Measurements from ENCODE around the gene ZBTB3. TPM values are rescaled to one million over a fixed set of nuclear protein-coding genes. Genes with fewer than 3 reads are reported as not detected.

Gene ZBTB3
- total RNA-seq, 2 donors from 2014 or later = 10.8 to 18.7 TPM

GRCh38 chr11:62712861-62713260, 41.1 kb downstream of the ZBTB3 start:
- TF ChIP-seq CTCF (IDR thresholded peaks at IDR 0.05) = no peak
- H3K9me3 ChIP-seq = no peaks in the 10 kb centered on the region
- no peak overlapping the region for H3K4me3 ChIP-seq
- H3K27me3 ChIP-seq = no peaks in the 10 kb centered on the region
- no peak for DNase-seq
- H3K27ac ChIP-seq = peak overlapping the region; percentile 41
- H3K9ac ChIP-seq (ENCODE audit: low read depth in 2 of 2, low read length in 2 of 2) = peak overlapping the region in 1 of 2 donors; percentile 21
- intact Hi-C loops (cut with DNase I) = loop anchor here (5.0 to 10.0 kb wide), 2 partner anchors 52 to 109 kb away; partner anchors contain the start of gene POLR2G
- H3K4me1 ChIP-seq = no peaks in the 10 kb centered on the region
- H3K36me3 ChIP-seq = peaks cover 24% of the 10 kb centered on the region

GRCh38 chr11:62712276-62712812, 41.6 kb downstream of the ZBTB3 start:
- Histone ChIP-seq H3K36me3 (peaks cover 19% of the 10 kb centered on the region), H3K9me3 (no peaks in the 10 kb centered on the region), H3K4me1 (no peaks in the 10 kb centered on the region), H3K9ac (ENCODE audit: low read depth in 2 of 2, low read length in 2 of 2) (peak overlapping the region in 1 of 2 donors; percentile 21), H3K27ac (no peak overlapping the region), H3K4me3 (no peak overlapping the region), H3K27me3 (no peaks in the 10 kb centered on the region)
- no peak for DNase-seq
- TF ChIP-seq CTCF (IDR thresholded peaks at IDR 0.05) = no peak
- intact Hi-C loops (cut with DNase I) = loop anchor here (5.0 to 10.0 kb wide), 2 partner anchors 52 to 110 kb away; partner anchors contain the start of gene POLR2G

DNA sequence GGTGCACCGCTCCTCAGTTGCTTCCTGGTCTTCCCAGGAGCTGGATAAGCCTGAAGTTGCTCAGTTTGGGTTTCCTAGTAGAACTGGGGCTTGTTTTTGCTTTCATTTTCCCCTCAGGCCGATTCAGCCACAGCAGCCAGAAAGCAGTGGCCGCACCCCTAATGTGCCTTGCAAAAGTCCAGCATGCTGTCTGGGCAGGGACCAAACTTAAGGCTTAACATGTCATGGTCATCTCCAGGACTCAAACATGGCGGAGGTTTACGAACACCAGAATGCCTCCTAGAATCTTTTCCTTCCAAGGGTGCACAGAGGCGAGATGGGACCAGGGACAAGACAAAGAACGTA, 44.0 kb downstream of the ZBTB3 start:
- intact Hi-C loops (cut with DNase I) = loop anchor here (5.0 to 10.0 kb wide), 2 partner anchors 55 to 112 kb away; partner anchors contain the start of gene POLR2G
- Histone ChIP-seq H3K9ac (ENCODE audit: low read depth in 2 of 2, low read length in 2 of 2) (peak overlapping the region; percentile 75 to 95), H3K27me3 (no peaks in the 10 kb centered on the region), H3K4me1 (peaks cover 8% of the 10 kb centered on the region), H3K9me3 (no peaks in the 10 kb centered on the region), H3K4me3 (peak overlapping the region; percentile 49), H3K36me3 (no peaks in the 10 kb centered on the region), H3K27ac (peak overlapping the region; percentile 91)
- no peak for TF ChIP-seq CTCF (IDR thresholded peaks at IDR 0.05)
- DNase-seq = peak; percentile 45

- peaks cover 8% of the 10 kb centered on the region for H3K4me1 ChIP-seq
- H3K9me3 ChIP-seq = no peaks in the 10 kb centered on the region
- DNase-seq = peak; percentile 97
- H3K27me3 ChIP-seq = no peaks in the 10 kb centered on the region
- H3K4me3 ChIP-seq = peak overlapping the region; percentile 49
- peak overlapping the region; percentile 75 to 95 for H3K9ac ChIP-seq (ENCODE audit: low read depth in 2 of 2, low read length in 2 of 2)
- intact Hi-C loops (cut with DNase I) = no loop called here
- TF ChIP-seq CTCF (IDR thresholded peaks at IDR 0.05) = no peak
- peak overlapping the region; percentile 91 for H3K27ac ChIP-seq
- H3K36me3 ChIP-seq = no peaks in the 10 kb centered on the region
Observed at GRCh38 chr11:62709247-62710000, 44.5 kb downstream of the ZBTB3 start.

DNA sequence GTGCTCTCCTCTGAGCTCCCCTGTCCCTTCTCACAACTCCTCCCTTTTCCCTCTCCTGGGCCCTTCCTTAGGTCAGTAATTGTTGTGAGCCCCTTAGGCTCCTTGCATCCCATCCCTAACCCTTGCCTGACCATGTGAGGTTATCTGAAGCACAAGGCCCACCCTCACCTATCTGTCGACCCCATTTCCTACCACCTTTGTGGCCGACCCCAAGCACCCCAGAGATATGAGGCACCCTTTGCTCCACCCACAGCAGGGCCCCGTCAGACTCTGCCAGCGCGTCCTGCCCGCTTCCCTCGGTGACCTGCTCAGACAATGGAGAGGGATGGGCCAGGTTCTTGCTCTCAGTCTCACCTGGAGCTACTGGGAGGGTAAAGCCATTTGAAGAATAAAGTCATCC, 45.2 kb downstream of the ZBTB3 start:
- intact Hi-C loops (cut with DNase I) = no loop called here
- no peak for TF ChIP-seq CTCF (IDR thresholded peaks at IDR 0.05)
- H3K4me1 ChIP-seq = peaks cover 8% of the 10 kb centered on the region
- no peaks in the 10 kb centered on the region for H3K9me3 ChIP-seq
- H3K9ac ChIP-seq (ENCODE audit: low read depth in 2 of 2, low read length in 2 of 2) = peak overlapping the region; percentile 75 to 95
- H3K36me3 ChIP-seq = no peaks in the 10 kb centered on the region
- DNase-seq = peak; percentile 59
- peak overlapping the region; percentile 91 for H3K27ac ChIP-seq
- no peaks in the 10 kb centered on the region for H3K27me3 ChIP-seq
- peak overlapping the region; percentile 49 for H3K4me3 ChIP-seq
